ENCODE measurements around the gene ARFGAP3.

ARFGAP3 gene

DNA sequence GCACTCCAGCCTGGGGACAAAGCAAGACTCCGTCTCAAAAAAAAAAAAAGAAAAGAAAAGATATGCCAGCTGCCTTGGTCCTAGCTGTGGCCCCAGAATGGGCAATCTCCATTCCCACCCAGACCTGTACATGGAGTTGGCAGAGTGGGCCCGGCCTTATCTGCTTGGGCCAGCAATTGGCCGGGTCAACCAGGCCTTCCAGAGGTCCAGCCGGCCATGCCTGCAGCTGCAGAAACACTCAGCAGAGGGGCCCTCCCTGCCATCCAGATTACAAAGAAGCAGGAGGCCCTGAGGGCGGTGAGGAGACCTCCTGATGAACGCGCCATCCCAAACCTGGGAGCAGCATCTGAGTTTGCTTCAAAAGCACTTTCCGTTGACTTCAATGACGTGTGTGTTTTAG lies 26.9 kb upstream of the ARFGAP3 start:
- DNase-seq: no peak

DNA sequence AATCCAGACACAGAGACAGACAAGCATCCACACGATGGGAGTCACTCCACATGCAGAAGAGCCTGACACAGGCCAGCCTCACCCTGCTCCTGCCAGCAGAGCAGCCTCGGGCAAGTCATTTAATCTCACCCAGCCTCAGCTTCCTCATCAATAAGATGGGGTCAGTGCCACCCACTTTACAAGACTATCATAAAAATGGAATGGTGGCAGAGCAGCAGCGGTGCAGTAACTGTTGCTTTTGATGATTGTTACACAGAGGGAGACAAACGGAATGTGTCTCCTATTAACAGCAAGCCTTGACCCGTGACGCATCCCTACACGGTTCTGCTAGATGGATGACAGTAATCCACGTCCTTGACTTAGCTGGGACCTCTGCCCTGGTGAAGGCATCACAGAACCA lies 26.0 kb upstream of the ARFGAP3 start:
- no peak for DNase-seq

DNA sequence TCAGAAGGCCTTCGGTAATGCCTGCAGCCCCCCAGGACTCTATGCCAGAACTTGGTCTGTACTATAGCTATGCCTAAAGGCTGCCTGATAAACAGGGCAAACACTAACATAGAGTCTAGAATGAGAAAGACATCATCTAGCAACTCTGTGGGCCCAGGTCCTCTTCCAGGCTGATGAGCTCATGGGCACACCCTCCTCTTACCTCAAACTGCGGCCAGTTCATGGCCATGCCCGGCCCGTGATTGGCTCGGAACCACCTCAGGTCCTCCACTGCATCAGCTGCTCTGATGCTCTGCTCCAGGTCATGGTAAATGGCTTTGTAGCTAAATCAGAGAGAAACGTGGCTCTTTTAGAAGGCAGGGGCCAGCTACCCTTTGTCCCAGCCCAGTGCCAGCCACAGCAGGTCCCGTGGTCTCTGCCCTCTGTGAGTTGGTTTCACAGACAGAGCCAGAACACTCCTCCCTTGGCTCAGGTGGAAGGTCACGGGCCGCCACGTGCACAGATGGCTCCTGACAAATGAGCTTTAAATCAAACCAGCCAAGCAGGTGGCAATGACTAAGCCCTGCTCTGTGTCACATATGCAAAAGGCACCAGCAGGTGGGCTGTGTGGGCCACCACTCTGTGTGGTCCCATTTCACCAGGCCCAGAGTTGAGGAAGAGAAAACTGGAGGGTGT lies 25.0 kb upstream of the ARFGAP3 start:
- no peak for DNase-seq

DNA sequence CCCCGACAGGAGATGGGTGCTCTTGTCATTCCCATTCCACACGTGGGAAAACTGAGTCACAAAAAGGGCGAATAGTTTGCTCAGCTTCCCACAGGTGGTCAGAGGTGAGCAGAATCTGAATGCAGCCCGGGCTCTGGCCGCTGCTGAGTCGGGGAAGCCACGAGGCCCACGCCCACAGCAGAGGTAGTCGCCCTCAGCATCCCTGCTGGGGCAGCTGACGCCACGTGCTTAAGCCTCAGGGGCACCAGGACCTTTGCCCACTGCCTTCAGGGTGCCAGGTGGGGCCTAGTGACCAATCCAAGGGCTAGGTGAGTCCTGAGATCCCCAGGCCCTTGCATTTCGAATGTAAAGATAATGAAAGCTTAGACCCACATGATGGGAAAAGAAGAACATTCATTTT lies 24.2 kb upstream of the ARFGAP3 start:
- DNase-seq: no peak

DNA sequence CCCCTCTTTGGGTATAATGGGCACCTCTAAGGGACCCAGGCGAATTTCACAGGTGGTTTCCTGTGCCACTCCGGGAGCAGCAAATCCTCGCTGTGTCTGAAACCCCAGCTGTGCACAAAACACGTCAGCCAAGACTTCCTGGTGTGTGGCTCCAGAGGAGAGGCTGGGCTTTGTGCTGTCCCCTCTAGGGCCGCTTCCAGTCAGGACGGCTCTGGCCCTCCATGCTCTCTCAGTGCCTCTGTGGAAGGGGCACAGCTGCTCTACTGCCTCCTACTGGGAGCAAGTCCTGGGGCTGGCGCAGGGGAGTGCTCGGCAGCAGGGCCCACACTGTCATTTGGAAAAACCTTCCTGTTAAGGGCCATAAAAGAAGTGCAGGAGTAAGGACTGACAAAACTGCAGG lies 23.7 kb upstream of the ARFGAP3 start:
- DNase-seq: no peak

DNA sequence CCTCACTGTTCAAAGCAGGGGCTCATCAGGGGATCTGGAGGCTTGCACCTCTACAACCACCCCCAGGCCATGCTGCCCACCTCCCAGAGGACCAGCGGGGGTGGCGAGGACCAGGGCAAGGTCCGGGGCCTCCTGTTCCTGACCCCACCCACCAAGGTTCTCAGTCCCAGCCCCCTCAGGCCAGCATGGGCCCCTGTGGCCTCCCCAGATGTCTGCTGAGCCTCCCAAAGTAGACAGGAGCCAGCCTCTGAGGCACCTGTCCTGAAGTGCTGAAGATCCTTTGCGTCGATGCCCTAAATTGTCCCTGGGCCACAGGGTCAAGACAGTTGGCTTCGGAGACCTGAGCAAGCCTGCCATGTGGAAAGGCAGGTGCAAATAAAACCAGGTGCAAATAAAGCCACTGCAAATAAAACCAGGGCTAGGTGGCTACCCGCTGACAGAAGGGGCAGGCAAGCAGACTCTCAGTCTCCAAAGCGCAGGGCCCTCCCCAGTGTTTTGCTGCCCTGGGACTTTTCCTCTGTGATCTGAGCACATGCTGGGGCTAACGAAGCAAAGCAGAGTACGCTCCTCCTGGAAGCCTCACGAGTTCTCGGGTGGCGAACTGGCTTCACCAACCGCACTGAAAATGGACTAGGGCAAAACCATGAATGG lies 22.4 kb upstream of the ARFGAP3 start:
- DNase-seq: no peak

DNA sequence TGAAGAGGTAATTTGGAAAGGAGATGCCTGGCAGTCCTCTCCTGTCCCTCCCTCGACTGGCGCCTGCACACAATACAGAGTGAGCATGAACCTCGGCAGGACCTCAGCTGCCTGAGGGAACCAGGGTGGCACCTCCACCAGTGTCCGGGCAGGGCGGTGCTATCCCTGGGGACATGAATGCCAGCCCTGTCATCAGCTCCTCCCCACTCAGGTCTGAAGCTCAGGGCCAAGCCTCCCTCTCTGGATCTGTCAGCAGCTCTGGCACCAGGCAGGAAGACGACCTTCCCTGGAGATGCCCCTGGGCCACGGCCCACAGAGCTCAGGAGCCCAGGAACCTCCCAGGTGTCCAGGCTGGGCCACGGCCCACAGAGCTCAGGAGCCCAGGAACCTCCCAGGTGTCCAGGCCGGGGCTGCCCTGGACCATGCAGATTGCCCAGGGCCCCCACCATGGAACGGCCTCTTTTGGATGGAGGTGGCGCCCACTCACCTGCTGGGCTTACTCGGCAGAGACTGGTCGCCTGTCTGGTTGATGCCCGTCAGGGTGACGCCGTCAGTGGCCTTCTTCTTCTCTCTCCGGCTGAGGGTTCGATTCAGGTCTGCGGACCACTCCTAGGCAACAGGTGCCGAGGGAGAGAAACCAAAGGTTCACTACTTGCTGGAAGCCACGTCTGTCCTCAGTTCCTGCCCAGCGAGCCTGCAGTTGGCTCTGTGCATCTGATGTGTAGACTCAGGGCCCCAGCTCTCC lies 21.7 kb upstream of the ARFGAP3 start:
- DNase-seq: no peak

DNA sequence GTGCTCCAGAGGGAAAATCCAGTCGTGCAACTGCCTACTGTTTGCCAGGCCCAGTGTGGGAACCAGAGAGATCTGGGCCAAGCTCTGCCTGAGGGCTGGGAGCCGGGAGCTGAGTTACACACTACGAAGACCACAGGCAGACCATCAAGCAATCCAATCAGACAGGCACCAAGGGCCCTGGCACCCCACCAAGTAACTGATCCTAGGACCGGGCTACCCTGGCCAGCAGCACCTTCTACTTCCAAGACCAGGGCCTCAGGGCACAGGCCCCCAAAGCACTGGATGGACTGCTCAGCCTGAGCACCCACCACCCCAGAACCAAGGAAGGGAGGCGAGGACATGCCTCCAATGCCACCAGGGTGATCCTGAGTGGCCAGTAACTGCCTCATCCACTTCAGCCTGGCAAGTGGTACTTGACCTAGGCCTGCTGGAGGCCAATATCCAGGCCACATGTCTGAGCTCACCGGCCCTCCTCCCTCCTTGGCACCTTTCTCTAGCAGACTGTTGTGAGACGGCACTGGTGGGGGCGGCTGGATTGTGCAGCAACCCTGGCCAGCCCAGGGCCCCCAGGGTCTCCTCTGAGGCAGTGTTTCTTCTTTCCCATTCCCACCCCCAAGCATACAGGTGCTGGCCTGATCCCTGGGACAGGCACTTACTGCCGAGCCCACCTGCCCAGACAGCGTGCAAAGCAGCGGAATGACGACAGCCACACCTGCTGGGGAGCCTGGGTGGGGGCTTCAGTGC lies 20.7 kb upstream of the ARFGAP3 start:
- no peak for DNase-seq

DNA sequence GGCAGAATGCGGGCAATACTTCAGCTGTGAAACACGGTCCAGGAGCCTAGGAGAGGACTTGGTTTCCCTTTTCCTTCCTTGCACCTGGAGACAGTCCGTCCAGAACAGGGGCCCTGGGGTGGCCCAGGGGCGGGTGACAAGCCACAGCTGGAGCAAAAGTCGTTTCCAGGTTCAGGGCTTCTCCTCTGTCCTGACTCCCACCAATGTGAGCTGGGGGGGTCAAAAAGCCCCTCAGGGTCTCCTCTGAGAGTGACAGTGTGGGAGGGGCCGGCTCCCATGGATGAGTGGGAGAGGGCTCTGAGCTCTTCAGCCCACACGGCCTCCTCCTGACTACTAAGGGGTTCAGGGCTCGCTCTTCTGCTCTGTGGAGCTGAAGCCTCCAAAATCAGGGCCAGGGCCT lies 20.1 kb upstream of the ARFGAP3 start:
- no peak for DNase-seq

DNA sequence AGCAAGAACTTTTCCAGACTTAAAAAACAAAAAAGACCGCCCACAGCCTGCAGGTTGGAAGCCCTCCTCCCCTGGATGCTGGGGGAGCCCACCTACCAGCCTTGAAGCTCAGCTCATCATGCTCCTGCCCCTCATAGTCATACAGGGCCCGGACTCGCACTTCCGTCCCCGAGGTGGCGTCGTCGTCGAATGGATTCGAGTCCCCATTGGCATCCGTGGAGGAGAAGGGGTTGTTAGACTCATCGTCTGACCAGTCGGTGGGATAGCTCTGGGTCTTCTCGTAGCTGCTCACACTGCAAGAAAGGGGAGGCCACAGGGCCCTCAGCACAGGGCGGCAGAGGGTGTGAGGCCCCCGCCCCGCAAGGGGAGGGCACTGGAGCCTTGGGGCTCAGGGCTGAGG lies 19.0 kb upstream of the ARFGAP3 start:
- DNase-seq: no peak

DNA sequence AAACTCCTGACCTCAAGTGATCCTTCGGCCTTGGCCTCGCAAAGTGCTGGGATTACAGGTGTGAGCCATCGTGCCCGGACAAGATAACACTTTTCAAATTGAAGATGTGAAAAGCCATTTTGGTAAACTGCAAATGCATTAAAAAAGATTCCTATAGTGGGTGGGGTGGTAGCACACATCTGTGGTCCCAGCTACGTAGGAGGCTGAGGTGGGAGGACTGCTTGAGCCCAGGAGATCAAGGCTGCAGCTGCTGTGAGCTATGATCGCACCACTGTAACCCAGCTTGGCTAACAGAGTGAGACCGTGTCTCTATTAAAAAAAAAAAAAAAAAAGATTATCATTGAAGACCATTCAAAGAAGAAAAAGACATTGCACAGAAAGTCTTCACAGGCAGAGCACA lies 16.9 kb upstream of the ARFGAP3 start:
- no peak for DNase-seq

DNA sequence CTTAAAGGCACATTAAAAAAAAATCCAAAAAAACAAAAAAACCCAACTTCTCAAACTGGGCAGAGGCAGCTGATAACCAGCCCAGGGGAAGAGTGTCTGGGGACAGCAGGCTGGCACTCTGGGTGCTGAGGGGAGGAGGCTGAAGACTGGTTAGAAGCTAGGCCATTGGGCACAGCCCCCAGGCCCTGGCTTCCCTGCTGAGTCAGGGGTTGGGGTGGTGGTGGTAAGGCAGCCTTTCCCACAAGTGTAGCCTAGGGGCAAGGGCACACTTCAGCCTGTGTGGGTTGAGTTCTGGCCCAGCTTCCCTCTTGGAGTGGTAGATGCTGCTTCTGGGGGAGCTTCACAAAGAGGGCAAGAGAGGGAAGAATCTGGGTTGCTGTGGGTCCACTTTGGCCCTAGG lies 16.3 kb upstream of the ARFGAP3 start:
- DNase-seq: no peak

DNA sequence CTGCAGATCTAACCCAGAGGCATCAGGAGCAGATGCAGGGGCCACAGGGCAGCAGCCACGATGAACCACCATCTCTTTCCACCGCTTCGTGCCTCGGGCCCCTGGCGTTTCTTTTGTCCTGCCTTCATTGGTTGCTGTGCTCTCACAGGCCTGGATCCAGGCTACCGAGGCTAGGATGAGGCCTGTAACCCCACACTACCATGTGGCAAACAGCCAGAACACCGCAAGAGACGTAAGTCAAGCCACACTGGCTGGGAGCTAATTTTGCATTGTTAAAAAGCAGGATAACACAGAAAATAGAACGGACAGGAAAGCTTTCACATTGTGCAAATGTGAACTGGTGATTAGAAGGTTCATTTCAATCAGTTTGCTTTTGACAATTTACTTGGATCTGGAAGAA lies 15.7 kb upstream of the ARFGAP3 start:
- DNase-seq: no peak

DNA sequence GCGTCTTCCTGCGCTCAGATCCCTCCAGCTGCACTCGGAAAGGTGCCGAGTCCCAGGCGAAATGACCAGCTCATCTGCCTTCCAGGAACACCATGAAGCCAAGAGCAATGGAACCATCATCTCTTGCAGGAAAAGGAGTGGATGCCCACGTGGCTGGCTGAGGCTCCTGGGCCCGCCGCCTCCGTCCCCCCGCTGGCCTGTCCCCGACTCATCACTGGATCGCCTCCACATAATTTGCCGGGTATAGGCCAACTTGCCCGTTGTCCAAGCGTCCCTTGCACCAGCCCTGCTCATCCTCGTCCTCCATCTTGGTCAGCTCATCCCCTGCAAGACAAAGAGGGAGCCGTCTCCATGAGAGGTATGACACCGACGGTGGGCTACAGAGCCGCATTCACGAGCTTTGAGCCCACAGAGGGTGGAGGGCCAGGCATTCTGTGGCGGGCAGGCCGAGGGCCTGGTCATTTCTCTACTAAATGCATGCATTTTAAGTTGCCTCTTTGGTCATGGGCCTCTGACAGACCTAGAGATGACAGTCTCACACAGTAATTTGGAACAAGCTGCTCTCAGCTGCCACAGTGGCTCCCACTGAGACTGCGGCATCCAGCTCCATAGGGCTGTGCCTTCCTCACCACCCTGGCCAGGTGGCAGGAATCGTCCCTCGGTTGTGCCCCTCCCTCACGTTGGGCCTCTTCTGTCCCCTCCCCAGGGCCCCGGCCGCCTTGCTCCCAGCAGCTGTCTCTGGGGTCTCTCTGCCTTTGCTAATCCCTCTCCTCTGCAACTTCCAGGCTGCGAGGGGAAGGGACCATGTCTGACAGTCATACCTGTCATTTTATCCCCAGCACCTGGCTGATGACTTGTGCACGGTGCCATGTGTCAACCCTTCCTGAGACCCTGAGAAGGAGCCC lies 14.3 kb upstream of the ARFGAP3 start:
- DNase-seq: no peak

DNA sequence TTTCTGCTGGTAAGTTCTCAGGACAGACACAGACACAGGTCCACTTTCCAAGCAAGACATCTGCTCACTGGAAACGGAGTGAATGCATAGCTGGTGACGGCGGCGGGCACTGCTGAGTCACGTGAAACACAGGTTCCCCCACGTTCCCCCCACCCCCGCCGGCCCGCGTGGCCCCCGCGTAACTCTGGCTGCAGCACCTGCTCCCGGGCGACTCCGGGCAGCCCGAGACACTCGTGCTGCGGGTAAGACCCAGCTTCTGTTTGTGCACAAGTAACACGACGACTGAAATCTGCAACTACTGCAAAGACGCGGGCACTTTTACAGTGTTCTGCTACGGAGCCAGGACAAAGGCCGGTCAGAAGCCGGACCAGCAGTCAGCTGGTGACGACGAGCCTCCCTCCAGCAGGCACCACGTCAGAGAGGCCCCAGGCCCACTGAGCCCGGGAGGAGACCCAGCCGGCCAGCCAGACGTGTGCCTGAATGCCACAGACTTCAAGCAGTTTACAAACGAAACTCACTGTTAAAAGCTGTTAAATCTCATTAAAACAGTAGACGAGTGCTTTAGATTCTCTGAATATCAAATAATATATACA lies 12.9 kb upstream of the ARFGAP3 start:
- no peak for DNase-seq

DNA sequence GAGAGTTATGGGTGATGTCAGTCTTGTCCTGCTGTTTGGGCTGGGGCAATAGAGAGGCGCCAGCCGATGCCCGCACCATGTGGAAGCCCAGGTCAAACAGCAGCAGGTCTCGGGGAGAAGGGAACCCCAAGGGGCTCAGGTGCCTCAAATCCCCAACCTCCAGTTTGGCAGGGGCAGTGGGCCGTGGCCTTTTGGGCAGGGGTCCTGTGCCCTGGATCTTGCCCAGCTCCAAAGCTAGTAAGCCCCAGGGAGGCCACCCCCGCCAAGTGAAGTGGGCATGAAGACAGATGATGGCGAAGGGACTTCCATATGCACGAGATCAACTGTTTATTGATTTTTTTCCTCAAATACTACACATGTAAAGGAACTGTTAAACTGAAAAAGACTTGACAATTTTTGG lies 12.4 kb upstream of the ARFGAP3 start:
- DNase-seq: no peak

DNA sequence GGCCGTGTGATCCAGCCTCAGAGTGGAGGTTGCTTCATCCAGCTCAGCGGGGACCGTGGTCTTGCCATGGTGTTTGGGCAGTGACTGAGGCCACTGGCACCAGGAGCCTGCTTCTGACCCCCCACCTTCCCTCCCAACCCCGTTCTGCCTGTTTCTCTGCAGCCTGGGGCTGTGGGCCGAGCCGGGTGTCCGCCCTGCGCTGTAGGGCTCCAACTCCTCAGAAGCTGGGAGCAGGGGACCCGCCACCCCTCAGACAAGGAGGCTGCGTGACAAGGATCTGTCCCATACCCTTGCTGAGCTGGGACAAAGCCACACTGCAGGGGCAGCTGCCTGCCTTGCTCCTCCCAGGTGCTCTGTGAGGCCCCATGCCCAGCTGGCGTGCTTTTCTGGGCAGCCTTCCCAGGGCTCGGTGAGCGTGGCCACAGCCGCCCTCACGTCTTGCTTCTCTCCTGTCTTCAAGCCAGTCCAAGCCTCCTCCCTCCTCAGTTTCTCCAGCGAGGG lies 11.7 kb upstream of the ARFGAP3 start:
- DNase-seq: no peak

DNA sequence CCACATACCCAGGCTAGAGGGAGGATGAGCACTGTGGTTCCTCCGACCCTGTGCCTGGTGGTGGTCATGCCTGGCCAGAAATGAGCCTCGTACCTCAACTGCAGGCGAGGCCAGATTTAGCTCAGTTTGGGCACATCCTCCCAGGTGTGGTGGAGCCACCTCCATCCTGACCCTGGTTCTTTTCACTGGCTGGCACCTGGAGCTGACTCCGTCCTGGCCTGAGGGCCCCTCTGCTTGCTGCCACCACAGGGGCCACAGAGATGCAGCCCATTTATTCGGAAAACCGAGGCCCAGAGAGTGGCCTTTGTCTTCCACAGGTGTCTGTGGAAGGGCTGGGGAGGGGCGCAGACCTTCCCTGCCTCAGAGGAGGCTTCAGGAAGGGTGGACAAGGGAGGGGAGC lies 9.0 kb upstream of the ARFGAP3 start:
- DNase-seq: no peak

DNA sequence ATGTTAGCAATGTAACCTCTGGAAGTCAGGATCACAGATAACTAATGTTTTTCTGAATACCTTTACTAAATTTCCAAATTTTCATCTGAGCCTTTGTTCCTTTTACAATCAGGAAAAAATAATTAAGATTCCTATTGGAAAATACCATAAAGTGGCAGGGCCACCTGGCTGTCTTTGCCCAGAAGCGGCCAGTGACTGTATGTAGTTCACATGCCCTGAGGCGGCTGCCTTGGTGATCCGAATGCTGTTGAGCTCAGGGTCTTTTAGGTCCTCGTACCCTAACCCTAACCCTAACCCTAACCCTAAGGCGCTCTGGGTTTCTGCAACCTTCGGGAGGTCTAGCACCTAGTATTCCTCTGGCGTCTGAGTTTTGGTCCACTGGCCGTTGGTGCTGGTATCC lies 8.5 kb upstream of the ARFGAP3 start:
- DNase-seq: no peak

DNA sequence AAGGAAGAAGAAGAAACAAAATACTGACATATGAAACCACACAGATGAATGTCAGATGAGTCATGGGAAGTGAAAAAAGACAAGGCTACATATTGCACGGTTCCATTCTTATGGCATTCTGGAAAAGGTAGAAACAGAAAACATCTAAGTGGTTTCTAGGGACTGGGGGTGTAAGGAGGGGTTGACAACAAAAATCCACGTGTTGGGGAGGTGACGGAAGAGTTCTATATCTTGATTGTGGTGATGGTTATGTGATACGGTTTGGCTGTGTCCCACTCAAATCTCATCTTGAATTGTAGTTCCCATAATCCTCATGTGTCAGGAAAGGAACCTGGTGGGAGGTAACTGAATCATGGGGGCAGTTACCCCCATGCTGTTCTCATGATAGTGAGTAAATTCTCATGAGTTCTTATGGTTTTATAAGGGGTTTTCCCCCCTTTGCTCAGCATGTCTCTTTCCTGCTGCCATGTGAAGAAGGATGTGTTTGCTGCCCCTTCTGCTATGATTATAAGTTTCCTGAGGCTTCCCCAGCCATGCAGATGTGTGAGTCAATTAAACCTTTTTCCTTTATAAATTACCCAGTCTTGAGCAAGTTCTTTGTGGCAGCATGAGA lies 6.4 kb upstream of the ARFGAP3 start:
- DNase-seq: no peak

DNA sequence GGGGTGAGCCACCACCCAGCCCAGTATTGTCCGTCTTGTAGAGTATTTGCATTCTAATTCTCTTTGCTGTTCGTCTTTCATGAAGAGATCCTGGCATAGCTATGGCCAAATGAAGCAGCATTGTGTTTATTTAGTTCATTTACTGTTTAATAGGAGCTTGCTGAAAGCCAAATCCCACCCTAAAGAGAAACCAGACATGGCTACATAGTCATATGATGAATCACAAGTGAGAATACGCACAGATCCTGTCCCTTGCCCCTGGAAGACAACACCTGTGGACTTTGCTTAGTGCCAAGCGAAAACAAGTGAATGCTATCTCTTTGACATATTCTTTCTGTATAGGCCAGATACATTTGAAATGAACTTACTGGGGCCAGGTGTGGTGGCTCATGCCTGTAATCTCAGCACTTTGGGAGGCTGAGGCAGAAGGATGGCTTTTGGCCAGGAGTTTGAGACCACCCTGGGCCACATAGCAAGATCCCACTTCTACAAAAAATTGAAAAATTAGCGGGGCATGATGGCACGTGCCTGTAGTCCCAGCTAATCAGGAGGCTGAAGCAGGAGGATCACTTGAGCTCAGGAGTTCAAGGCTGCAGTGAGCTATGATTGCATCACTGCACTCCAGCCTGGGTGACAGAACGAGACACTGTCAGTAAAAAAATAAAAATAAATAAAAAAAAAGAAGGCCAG lies 5.1 kb upstream of the ARFGAP3 start:
- no peak for DNase-seq

All from activated CD4-positive, CD25-positive, alpha-beta regulatory T cell (primary cell).